Karpas-422 (cell line): Measurements from ENCODE around the gene ECI1. TPM values are rescaled to one million over a fixed set of nuclear protein-coding genes. Genes with fewer than 3 reads are reported as not detected.

Experiments
- DNase-seq: peaks from one replicate; pipeline ENCODE4 v3.0.0-alpha.2; 2015
- H2AFZ ChIP-seq: fragments of 200-600 bp; sonication (generic); 2 replicates; pipeline ENCODE4 v1.6.1; 2014; ENCODE audit warnings: antibody characterized with exemption, low read length, mixed read lengths
- H3K27ac ChIP-seq: fragments of 200-600 bp; sonication (generic); 2 replicates; pipeline ENCODE4 v1.5.1; 2014; ENCODE audit warnings: mild to moderate bottlenecking, low read length, moderate library complexity
- H3K27me3 ChIP-seq: fragments of 200-600 bp; sonication (generic); 2 replicates; pipeline ENCODE4 v1.6.1; 2014; ENCODE audit warnings: low read length, mixed read lengths
- H3K36me3 ChIP-seq: fragments of 200-600 bp; sonication (generic); 2 replicates; pipeline ENCODE4 v1.6.1; 2014; ENCODE audit warnings: low read length, mixed read lengths; ENCODE audit not compliant: insufficient read depth
- H3K4me1 ChIP-seq: fragments of 200-600 bp; sonication (generic); 2 replicates; pipeline ENCODE4 v1.6.1; 2014; ENCODE audit warnings: mild to moderate bottlenecking, low read length, mixed read lengths
- H3K4me2 ChIP-seq: fragments of 200-600 bp; sonication (generic); 2 replicates; pipeline ENCODE4 v1.6.1; 2014; ENCODE audit warnings: low read length, low read depth, mild to moderate bottlenecking; ENCODE audit not compliant: poor library complexity, severe bottlenecking
- H3K4me3 ChIP-seq: fragments of 200-600 bp; sonication (generic); 2 replicates; pipeline ENCODE4 v1.5.1; 2014; ENCODE audit warnings: mild to moderate bottlenecking, antibody characterized with exemption, low read length, mixed read lengths
- H3K79me2 ChIP-seq: fragments of 200-600 bp; sonication (generic); 2 replicates; pipeline ENCODE4 v1.6.1; 2014; ENCODE audit warnings: mild to moderate bottlenecking, low read length, mixed read lengths
- H3K9ac ChIP-seq: fragments of 200-600 bp; sonication (generic); 2 replicates; pipeline ENCODE4 v1.6.0; 2014; ENCODE audit warnings: low read length
- H3K9me2 ChIP-seq: fragments of 200-600 bp; sonication (generic), shearing (Covaris generic); replicated peaks from 2 replicates; pipeline ENCODE4 v1.6.0; 2014; ENCODE audit warnings: mild to moderate bottlenecking, low read length, moderate library complexity; ENCODE audit not compliant: insufficient read depth
- H3K9me3 ChIP-seq: fragments of 300-700, 200-600 bp; sonication (generic); 2 replicates; pipeline ENCODE4 v1.6.1; 2014; ENCODE audit warnings: low read length, mixed read lengths
- H4K20me1 ChIP-seq: fragments of 200-600 bp; sonication (generic); 2 replicates; pipeline ENCODE4 v1.6.1; 2014; ENCODE audit warnings: mild to moderate bottlenecking, antibody characterized with exemption, low read length, low read depth; ENCODE audit not compliant: insufficient read depth
- total RNA-seq: library from RNA; depleted of rRNA; stranded (reverse); fragments of >200 nt; shearing (Covaris generic); gene quantifications from 2 replicates; pipeline ENCODE4 v1.2.3, GENCODE V29; 2014; ENCODE audit warnings: low replicate concordance

The ECI1 gene
- total RNA-seq, 1 experiment from 2014 or later: 24.4 TPM

- no peak overlapping the region for H3K9ac ChIP-seq
- H3K79me2 ChIP-seq: no peaks in the 10 kb centered on the region
- no peak overlapping the region for H2AFZ ChIP-seq
- DNase-seq: no peak
- H3K4me3 ChIP-seq: no peak overlapping the region
- no peaks in the 10 kb centered on the region; the same call in 1 of the 2 replicates for H3K36me3 ChIP-seq
- H3K9me3 ChIP-seq: no peaks in the 10 kb centered on the region
- no peak overlapping the region for H3K4me2 ChIP-seq
- no peaks in the 10 kb centered on the region for H3K9me2 ChIP-seq
- no peak overlapping the region for H3K27ac ChIP-seq
- no peaks in the 10 kb centered on the region for H3K27me3 ChIP-seq
- H4K20me1 ChIP-seq: 0 out of 2 replicates have a peak, but pooled peaks cover 3% of the 10 kb centered on the region
- H3K4me1 ChIP-seq: no peaks in the 10 kb centered on the region
Observed at GRCh38 chr16:2235695-2236336, 15.6 kb downstream of the ECI1 start.

GRCh38 chr16:2235234-2235651, 16.1 kb downstream of the ECI1 start:
- no peak overlapping the region for H3K4me3 ChIP-seq
- no peaks in the 10 kb centered on the region; the same call in 1 of the 2 replicates for H3K36me3 ChIP-seq
- 0 out of 2 replicates have a peak, but pooled peaks cover 3% of the 10 kb centered on the region for H4K20me1 ChIP-seq
- H3K9me2 ChIP-seq: no peaks in the 10 kb centered on the region
- H3K79me2 ChIP-seq: no peaks in the 10 kb centered on the region
- H3K9me3 ChIP-seq: no peaks in the 10 kb centered on the region
- H3K9ac ChIP-seq: no peak overlapping the region
- DNase-seq: no peak
- no peaks in the 10 kb centered on the region for H3K27me3 ChIP-seq
- no peaks in the 10 kb centered on the region for H3K4me1 ChIP-seq
- no peak overlapping the region for H2AFZ ChIP-seq
- no peak overlapping the region for H3K4me2 ChIP-seq
- H3K27ac ChIP-seq: no peak overlapping the region

DNA sequence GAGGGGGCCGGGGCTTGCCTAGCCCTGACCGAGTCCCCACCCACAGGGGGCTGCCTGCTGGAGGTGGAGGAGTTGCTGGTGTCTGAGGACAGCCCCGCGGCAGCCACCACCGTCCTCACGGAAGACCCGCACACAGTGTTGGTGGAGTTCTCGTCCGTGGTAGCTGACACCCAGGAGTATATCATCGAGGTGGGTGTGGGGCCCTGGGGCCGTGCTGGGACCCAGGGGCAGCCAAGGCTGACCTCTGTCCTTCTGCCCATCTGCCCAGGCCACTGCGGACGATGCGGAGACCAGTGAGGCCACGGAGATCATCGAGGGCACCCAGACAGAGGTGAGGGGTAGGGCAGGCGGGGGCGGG, 16.6 kb downstream of the ECI1 start:
- no peak overlapping the region for H3K27ac ChIP-seq
- DNase-seq: no peak
- no peak overlapping the region for H3K4me2 ChIP-seq
- H3K9me3 ChIP-seq: no peaks in the 10 kb centered on the region
- 0 out of 2 replicates have a peak, but pooled peaks cover 3% of the 10 kb centered on the region for H4K20me1 ChIP-seq
- no peaks in the 10 kb centered on the region for H3K27me3 ChIP-seq
- H3K79me2 ChIP-seq: no peaks in the 10 kb centered on the region
- H3K4me3 ChIP-seq: no peak overlapping the region
- no peak overlapping the region for H3K9ac ChIP-seq
- H3K36me3 ChIP-seq: no peaks in the 10 kb centered on the region; the same call in 1 of the 2 replicates
- H2AFZ ChIP-seq: no peak overlapping the region
- no peaks in the 10 kb centered on the region for H3K4me1 ChIP-seq
- no peaks in the 10 kb centered on the region for H3K9me2 ChIP-seq

DNA sequence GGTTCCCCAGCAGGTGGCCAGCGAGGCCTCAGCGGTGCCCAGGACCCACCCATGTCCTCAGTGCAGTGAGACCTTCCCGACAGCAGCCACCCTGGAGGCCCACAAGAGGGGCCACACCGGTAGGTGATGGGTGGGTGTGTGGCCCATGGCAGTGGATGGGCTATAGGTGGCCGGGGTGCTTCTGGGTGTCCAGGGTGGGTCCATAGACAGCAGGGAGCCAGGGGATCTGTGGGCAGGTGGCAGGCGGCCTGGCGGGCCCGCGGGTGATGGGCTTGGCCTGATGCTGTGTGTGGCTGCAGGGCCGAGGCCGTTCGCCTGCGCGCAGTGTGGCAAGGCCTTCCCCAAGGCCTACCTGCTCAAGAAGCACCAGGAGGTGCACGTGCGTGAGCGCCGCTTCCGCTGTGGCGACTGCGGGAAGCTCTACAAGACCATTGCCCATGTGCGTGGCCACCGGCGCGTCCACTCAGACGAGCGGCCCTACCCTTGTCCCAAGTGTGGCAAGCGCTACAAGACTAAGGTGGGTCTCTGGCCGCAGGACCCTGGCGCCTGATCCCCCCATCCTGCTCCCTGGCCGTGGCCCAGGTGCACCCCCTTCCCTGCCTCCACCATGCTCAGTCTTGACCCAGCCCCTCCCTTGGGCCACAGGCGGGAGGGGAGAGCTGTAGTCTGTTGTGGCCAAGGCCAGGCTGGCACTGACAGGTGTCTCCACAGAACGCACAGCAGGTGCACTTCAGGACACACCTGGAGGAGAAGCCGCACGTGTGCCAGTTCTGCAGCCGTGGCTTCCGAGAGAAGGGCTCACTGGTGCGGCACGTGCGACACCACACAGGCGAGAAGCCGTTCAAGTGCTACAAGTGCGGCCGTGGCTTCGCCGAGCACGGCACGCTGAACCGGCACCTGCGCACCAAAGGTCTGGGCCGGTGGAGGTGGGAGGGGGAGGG, 17.2 kb downstream of the ECI1 start:
- no peak overlapping the region for H3K9ac ChIP-seq
- H3K9me3 ChIP-seq: no peaks in the 10 kb centered on the region
- H3K4me1 ChIP-seq: no peaks in the 10 kb centered on the region
- no peak for DNase-seq
- no peak overlapping the region for H3K27ac ChIP-seq
- no peaks in the 10 kb centered on the region for H3K79me2 ChIP-seq
- no peak overlapping the region for H3K4me2 ChIP-seq
- H3K27me3 ChIP-seq: no peaks in the 10 kb centered on the region
- H3K9me2 ChIP-seq: no peaks in the 10 kb centered on the region
- 0 out of 2 replicates have a peak, but pooled peaks cover 3% of the 10 kb centered on the region for H4K20me1 ChIP-seq
- H2AFZ ChIP-seq: no peak overlapping the region
- no peaks in the 10 kb centered on the region; the same call in 1 of the 2 replicates for H3K36me3 ChIP-seq
- no peak overlapping the region for H3K4me3 ChIP-seq

- Histone ChIP-seq H3K4me1 (no peaks in the 10 kb centered on the region), H3K27me3 (no peaks in the 10 kb centered on the region), H3K9ac (no peak overlapping the region), H3K79me2 (peaks cover 1% of the 10 kb centered on the region; the same call in 1 of the 2 replicates), H3K36me3 (no peaks in the 10 kb centered on the region; the same call in 1 of the 2 replicates), H3K4me3 (no peak overlapping the region), H3K9me3 (no peaks in the 10 kb centered on the region), H3K27ac (no peak overlapping the region), H3K4me2 (no peak overlapping the region), H3K9me2 (no peaks in the 10 kb centered on the region), H2AFZ (no peak overlapping the region), H4K20me1 (0 out of 2 replicates have a peak, but pooled peaks cover 7% of the 10 kb centered on the region)
- DNase-seq: no peak
Observed at GRCh38 chr16:2233046-2233775, 18.2 kb downstream of the ECI1 start.

DNA sequence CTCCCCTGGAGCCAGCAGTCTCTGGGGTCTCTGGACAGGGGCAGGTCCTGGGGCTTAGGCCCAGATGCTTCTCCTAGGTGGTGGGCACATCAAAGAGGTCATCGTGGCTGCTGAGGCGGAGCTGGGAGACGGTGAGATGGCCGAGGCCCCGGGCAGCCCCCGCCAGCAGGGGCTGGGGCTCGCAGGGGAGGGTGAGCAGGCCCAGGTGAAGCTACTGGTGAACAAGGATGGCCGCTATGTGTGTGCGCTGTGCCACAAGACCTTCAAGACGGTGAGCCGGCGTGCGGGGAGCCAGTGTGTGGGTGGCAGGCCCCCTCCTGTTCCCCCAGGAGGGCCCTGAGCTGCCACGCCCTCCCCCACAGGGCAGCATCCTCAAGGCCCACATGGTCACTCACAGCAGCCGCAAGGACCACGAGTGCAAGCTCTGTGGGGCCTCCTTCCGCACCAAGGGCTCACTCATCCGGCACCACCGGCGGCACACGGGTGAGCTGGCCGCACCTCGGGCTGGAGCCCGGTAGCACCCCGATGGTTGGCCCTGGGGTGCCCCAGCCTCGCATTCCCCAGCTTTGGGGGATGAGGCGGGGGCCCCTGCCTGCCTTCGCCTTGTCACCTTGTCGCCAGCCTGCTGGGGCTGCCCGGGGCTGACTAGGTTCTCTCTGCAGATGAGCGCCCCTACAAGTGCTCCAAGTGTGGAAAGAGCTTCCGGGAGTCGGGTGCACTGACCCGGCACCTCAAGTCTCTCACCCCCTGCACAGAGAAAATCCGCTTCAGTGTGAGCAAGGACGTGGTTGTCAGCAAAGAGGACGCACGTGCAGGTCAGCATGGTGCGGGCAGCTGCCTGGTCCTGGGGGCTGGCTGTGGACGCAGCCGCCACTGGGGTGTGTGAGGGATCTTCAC, 19.0 kb downstream of the ECI1 start:
- Histone ChIP-seq H3K4me3 (no peak overlapping the region), H3K9me3 (no peaks in the 10 kb centered on the region), H3K27me3 (no peaks in the 10 kb centered on the region), H3K79me2 (peaks cover 9% of the 10 kb centered on the region), H4K20me1 (0 out of 2 replicates have a peak, but pooled peaks cover 11% of the 10 kb centered on the region), H3K9me2 (no peaks in the 10 kb centered on the region), H3K4me1 (no peaks in the 10 kb centered on the region), H3K27ac (no peak overlapping the region), H3K9ac (no peak overlapping the region), H3K36me3 (no peaks in the 10 kb centered on the region; the same call in 1 of the 2 replicates), H3K4me2 (no peak overlapping the region), H2AFZ (no peak overlapping the region)
- DNase-seq: no peak

GRCh38 chr16:2231016-2231931, 20.1 kb downstream of the ECI1 start:
- Histone ChIP-seq H3K4me1 (no peaks in the 10 kb centered on the region), H3K27ac (no peak overlapping the region), H4K20me1 (0 out of 2 replicates have a peak, but pooled peaks cover 17% of the 10 kb centered on the region), H3K79me2 (peaks cover 18% of the 10 kb centered on the region), H3K27me3 (no peaks in the 10 kb centered on the region), H3K9ac (no peak overlapping the region), H3K9me2 (no peaks in the 10 kb centered on the region), H3K9me3 (no peaks in the 10 kb centered on the region), H2AFZ (no peak overlapping the region), H3K4me2 (no peak overlapping the region), H3K36me3 (no peaks in the 10 kb centered on the region; the same call in 1 of the 2 replicates), H3K4me3 (no peak overlapping the region)
- no peak for DNase-seq
